BJ (cell line): ENCODE measurements around the gene VTCN1. TPM values are rescaled to one million over a fixed set of nuclear protein-coding genes. Genes with fewer than 3 reads are reported as not detected.

ENCODE experiments used
- CTCF ChIA-PET: fragments of 350-600 bp; formaldehyde crosslinking; extraction: SDS; loops from one replicate; lab custom pipeline; 2021; ENCODE audit warnings: antibody characterized with exemption, inconsistent platforms; lab: Yijun Ruan, JAX
- POLR2A ChIA-PET: fragments of 300-600 bp; sonication (Branson Sonifier 250); formaldehyde crosslinking; extraction: SDS; loops from one replicate; lab custom pipeline; 2021; ENCODE audit warnings: antibody characterized with exemption; lab: Charles Lee
- DNase-seq: peaks from one replicate; pipeline ENCODE4 v3.0.0-alpha.2; 2011; ENCODE audit warnings: low read depth
- H3K27me3 ChIP-seq: 2 replicates; pipeline ENCODE4 v1.6.0; 2011; ENCODE audit warnings: low read length; ENCODE audit not compliant: control insufficient read depth, insufficient read depth
- H3K36me3 ChIP-seq: 2 replicates; pipeline ENCODE4 v1.5.1; 2011; ENCODE audit warnings: low read length; ENCODE audit not compliant: control insufficient read depth, insufficient read depth
- H3K4me3 ChIP-seq: 2 replicates; pipeline ENCODE4 v1.5.1; 2011; ENCODE audit warnings: low read depth, mild to moderate bottlenecking, control low read depth, low read length
- polyA plus RNA-seq: library from polyadenylated mRNA; depleted of rRNA; stranded (reverse); fragments of >200 nt; gene quantifications from 2 replicates; pipeline ENCODE4 v1.2.3, GENCODE V29; 2011; rRNA removed
- small RNA-seq: library from RNA; depleted of rRNA; stranded (forward); fragments of <200 nt; gene quantifications from one replicate; pipeline ENCODE3, GENCODE V24; 2012; ENCODE audit warnings: low replicate concordance, low read depth; ENCODE audit not compliant: insufficient read length
- TF ChIP-seq, protein P1 (sequence below): IDR thresholded peaks from 2 replicates; pipeline ENCODE4 v1.5.1; 2011; ENCODE audit warnings: low read depth, mild to moderate bottlenecking, control low read depth, inconsistent platforms, low read length, moderate library complexity; ENCODE audit not compliant: insufficient read depth

VTCN1 gene
- polyA plus RNA-seq, 1 experiment: not detected

DNA sequence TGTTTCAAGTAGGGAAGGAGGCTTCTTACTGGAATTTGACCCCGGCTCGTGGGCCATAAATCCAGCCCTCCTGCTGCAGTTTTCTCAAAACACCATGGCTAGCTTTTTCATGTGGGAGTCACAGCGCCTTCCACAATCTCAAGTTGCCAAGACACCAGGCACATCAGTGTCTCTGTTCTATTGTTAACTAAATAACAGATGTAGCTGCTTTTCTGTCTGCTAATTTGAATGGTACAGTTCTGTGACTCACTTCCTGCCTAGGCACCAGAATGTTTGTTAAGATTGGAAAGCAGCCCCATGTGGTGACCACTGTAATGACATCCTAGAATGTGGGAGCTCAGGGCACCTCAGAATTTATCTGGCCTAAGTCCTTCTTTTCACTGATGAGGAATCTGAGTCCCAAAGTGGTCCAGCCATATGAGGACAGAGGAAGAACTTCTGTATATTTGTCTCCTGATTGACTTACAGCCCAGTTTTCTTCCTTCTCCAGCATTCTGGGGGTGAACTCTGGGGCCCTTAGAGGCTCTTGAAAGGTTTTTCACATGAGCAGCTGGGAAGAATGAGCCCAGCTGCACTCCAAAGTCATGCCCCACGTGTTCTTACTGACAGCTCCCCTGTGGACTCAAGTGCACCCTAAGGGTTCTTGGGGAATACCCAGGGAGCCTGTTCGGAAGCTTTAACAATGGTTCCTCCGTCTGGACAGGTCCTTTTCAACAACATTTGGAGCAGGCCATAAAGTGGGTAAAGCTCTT lies 116.7 kb downstream of the VTCN1 start:
- Histone ChIP-seq H3K36me3 (no peaks in the 10 kb centered on the region), H3K27me3 (no peaks in the 10 kb centered on the region), H3K4me3 (no peak overlapping the region)
- TF ChIP-seq, protein P1, sequence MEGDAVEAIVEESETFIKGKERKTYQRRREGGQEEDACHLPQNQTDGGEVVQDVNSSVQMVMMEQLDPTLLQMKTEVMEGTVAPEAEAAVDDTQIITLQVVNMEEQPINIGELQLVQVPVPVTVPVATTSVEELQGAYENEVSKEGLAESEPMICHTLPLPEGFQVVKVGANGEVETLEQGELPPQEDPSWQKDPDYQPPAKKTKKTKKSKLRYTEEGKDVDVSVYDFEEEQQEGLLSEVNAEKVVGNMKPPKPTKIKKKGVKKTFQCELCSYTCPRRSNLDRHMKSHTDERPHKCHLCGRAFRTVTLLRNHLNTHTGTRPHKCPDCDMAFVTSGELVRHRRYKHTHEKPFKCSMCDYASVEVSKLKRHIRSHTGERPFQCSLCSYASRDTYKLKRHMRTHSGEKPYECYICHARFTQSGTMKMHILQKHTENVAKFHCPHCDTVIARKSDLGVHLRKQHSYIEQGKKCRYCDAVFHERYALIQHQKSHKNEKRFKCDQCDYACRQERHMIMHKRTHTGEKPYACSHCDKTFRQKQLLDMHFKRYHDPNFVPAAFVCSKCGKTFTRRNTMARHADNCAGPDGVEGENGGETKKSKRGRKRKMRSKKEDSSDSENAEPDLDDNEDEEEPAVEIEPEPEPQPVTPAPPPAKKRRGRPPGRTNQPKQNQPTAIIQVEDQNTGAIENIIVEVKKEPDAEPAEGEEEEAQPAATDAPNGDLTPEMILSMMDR: peak; percentile 37
- no peak for DNase-seq
- CTCF ChIA-PET: interaction anchor here (0.8 to 4.8 kb wide), 11 partner anchors 12 to 665 kb away, joined by 3 to 27 read pairs (median 8); partner anchors contain the start of genes TRIM45 and TTF2
- POLR2A ChIA-PET: interaction anchor here (1.0 kb wide), 1 partner anchor 20 kb away, joined by 4 read pairs; no protein-coding TSS in a partner anchor

Small RNAs within 50 kb of the gene (small RNA-seq; reads per million reads assigned to genes)
- gene MIR942: 37.7 reads per million, percentile 87 among the genes with 10 or more reads in this experiment
- not detected for gene RF00017

Other genes with a start within 250 kb of the VTCN1 start
- gene CD101, start 209.2 kb downstream of the VTCN1 start, polyA plus RNA-seq: 0.12 TPM in 1 of 2 replicates, not detected in the other
- 8.9 and 10.1 TPM in 2 replicates for gene TTF2, start 150.6 kb downstream of the VTCN1 start, polyA plus RNA-seq
- 3.3 and 3.8 TPM in 2 replicates for gene TRIM45, start 89.2 kb downstream of the VTCN1 start, polyA plus RNA-seq
- gene MAN1A2, start 156.5 kb upstream of the VTCN1 start, polyA plus RNA-seq: 11.9 and 24.6 TPM in 2 replicates